KOPT-K1 (cell line): ENCODE data around the gene COL1A2.

ENCODE experiments used
- H3K27ac ChIP-seq: fragments of 200-600 bp; sonication (generic); 2 replicates; pipeline ENCODE4 v1.5.1; 2016; ENCODE audit warnings: antibody characterized with exemption, mild to moderate bottlenecking, low read depth, low read length; ENCODE audit not compliant: poor library complexity, severe bottlenecking
- H3K36me3 ChIP-seq: fragments of 200-600 bp; sonication (generic); 2 replicates; pipeline ENCODE4 v1.5.1; 2017; ENCODE audit warnings: antibody characterized with exemption, mild to moderate bottlenecking, low read length, moderate library complexity; ENCODE audit not compliant: insufficient read depth
- H3K9me3 ChIP-seq: fragments of 200-600 bp; sonication (generic); 2 replicates; pipeline ENCODE4 v1.5.1; 2017; ENCODE audit warnings: antibody characterized with exemption, low read length, mild to moderate bottlenecking; ENCODE audit not compliant: insufficient read depth, poor library complexity, severe bottlenecking

The COL1A2 gene

GRCh38 chr7:94394437-94395140 is at the start of gene COL1A2:
Gene COL1A2 (plus strand): TSS chr7:94394895. CDS start chr7:94395032, 137 bp downstream.
- Histone ChIP-seq H3K9me3 (no peaks in the 10 kb centered on the region), H3K27ac (no peak within 1 kb of the TSS), H3K36me3 (no peaks in the 10 kb centered on the region)

GRCh38 chr7:94345907-94346306 is 48.8 kb upstream of the COL1A2 start:
- Histone ChIP-seq H3K27ac (no peak overlapping the region), H3K9me3 (no peaks in the 10 kb centered on the region)

GRCh38 chr7:94348142-94348541 is 46.6 kb upstream of the COL1A2 start:
- Histone ChIP-seq H3K27ac (no peak overlapping the region), H3K9me3 (no peaks in the 10 kb centered on the region)

More at GRCh38 chr7:94345907-94346306, 48.8 kb upstream of the COL1A2 start:
- H3K36me3 ChIP-seq: no peaks in the 10 kb centered on the region

GRCh38 chr7:94350734-94351133 is 44.0 kb upstream of the COL1A2 start:
- no peak overlapping the region for H3K27ac ChIP-seq
- no peaks in the 10 kb centered on the region for H3K9me3 ChIP-seq
- H3K36me3 ChIP-seq: no peaks in the 10 kb centered on the region

More at GRCh38 chr7:94348142-94348541, 46.6 kb upstream of the COL1A2 start:
- no peaks in the 10 kb centered on the region for H3K36me3 ChIP-seq

DNA sequence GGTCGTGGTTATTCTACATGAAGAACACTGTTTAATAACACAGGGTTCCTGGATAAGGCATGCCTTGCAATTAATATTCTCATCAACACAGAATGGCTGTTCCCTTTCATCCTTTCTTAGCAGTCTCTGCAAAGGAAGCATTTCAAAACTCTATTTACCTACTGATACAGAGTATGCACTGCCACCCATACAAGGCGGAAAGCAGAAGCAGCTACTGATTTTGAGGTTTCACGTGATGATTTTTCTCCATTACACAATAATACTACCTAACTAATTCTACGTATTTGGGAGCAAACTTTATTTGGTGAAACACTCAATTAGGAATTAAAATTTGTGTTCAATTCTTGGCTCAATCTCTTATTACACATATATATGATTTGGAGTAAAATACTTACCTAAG is 43.0 kb upstream of the COL1A2 start:
- no peaks in the 10 kb centered on the region for H3K36me3 ChIP-seq
- no peak overlapping the region for H3K27ac ChIP-seq
- H3K9me3 ChIP-seq: no peaks in the 10 kb centered on the region

DNA sequence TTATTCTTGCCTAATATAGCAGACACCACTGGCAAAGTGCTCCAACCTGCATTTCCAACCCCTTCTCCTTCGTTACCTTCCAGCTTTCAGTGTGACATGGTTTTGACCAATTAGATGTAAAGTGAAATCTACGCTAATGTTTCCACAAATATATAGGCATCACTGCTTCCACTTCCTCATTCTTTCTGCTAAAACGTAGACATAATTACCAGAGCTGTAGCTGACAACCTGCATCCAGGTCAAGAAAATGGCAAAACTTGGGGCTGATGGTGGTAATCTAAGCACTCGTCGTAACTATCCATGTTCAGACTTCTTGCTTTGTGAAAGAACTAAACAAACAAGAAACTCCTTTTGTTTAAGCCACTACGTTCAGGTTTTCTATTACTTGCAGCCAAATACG is 41.8 kb upstream of the COL1A2 start:
- no peak overlapping the region for H3K27ac ChIP-seq
- H3K9me3 ChIP-seq: no peaks in the 10 kb centered on the region
- no peaks in the 10 kb centered on the region for H3K36me3 ChIP-seq

GRCh38 chr7:94354953-94355352 is 39.7 kb upstream of the COL1A2 start:
- Histone ChIP-seq H3K36me3 (no peaks in the 10 kb centered on the region), H3K27ac (no peak overlapping the region), H3K9me3 (no peaks in the 10 kb centered on the region)

- H3K9me3 ChIP-seq: no peaks in the 10 kb centered on the region
- no peak overlapping the region for H3K27ac ChIP-seq
- no peaks in the 10 kb centered on the region for H3K36me3 ChIP-seq
Observed at GRCh38 chr7:94355454-94355853, 39.2 kb upstream of the COL1A2 start.

DNA sequence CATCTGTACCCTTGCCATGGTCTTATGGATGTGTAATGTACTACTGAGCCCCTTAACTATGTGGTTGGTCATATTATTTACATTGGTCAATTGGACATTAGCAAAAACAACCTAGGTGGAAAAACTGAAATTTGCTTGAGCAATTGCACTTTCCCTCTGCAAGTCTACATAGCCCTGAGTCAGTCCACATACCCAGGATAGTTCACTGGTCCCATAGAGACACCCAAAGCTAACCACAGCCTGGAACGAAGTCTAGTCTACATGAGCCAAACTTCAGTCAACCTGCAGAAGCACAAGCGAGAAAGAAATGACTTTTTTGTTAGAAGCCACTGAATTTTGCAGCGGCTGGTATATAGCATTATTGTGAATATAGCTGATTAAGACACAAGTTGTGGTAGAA is 37.6 kb upstream of the COL1A2 start:
- Histone ChIP-seq H3K9me3 (no peaks in the 10 kb centered on the region), H3K27ac (no peak overlapping the region), H3K36me3 (no peaks in the 10 kb centered on the region)

DNA sequence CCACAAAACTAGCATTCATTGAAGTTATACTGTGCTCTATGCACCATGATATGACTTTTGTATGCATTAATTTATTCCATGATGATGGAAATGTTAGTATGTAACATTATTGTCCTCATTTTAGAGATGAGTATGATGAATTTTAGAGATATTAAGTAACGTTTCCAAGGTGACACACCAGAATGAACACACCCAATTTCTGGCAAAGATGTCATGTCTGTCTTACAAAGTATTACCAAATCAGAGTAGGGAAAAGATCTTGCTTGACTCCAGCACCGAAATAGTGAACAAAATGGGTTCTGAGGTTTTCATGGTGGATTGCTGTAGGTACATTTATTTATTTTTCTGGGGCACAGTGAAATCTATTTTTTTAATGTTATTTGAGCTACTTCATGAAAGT is 33.8 kb upstream of the COL1A2 start:
- H3K27ac ChIP-seq: no peak overlapping the region
- no peaks in the 10 kb centered on the region for H3K9me3 ChIP-seq
- no peaks in the 10 kb centered on the region for H3K36me3 ChIP-seq

- Histone ChIP-seq H3K9me3 (no peaks in the 10 kb centered on the region), H3K27ac (no peak overlapping the region), H3K36me3 (no peaks in the 10 kb centered on the region)
Observed at GRCh38 chr7:94362276-94362675, 32.4 kb upstream of the COL1A2 start.

DNA sequence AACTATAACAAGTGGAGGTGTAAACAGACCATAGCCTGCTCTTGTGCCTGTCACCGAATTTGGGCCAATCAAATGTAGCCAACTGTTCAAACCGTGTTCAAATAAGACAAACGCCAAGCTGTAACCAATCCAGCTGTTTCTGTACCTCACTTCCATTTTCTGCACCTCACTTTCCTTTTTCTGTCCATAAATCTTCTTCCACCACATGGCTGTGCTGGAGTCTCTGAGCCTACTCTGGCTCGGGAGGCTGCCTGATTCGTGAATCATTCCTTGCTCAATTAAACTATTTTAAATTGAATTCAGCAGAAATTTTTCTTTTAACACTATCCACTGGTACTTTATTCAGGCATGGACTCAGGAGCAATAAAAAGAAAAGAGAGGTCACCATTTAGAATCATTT is 29.9 kb upstream of the COL1A2 start:
- Histone ChIP-seq H3K9me3 (no peaks in the 10 kb centered on the region), H3K27ac (no peak overlapping the region)

GRCh38 chr7:94366163-94366562 is 28.5 kb upstream of the COL1A2 start:
- Histone ChIP-seq H3K9me3 (no peaks in the 10 kb centered on the region), H3K36me3 (no peaks in the 10 kb centered on the region), H3K27ac (no peak overlapping the region)

More for the DNA sequence above, 29.9 kb upstream of the COL1A2 start:
- no peaks in the 10 kb centered on the region for H3K36me3 ChIP-seq

DNA sequence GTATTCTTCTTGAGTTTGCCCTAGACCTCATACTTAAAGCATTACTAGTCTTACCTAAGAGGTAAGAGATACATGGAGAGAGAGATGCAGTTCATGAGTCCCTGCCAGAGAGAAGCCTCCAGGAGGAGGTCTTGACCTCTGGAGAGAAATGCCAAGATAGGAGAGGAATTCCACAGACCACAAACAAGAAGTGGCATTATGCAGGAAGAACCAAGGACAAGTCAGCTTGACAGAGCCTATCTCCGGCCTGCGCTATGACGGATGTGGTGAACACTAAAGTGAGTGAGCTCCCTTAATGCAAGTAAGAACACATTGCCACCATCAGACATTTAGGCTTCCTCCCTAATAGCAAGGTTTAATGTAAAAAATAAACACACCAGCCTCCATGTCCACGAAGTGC is 27.9 kb upstream of the COL1A2 start:
- Histone ChIP-seq H3K9me3 (no peaks in the 10 kb centered on the region), H3K36me3 (no peaks in the 10 kb centered on the region), H3K27ac (no peak overlapping the region)

- Histone ChIP-seq H3K9me3 (no peaks in the 10 kb centered on the region), H3K36me3 (no peaks in the 10 kb centered on the region), H3K27ac (no peak overlapping the region)
Observed at GRCh38 chr7:94367949-94368348, 26.7 kb upstream of the COL1A2 start.

- Histone ChIP-seq H3K27ac (no peak overlapping the region), H3K36me3 (no peaks in the 10 kb centered on the region), H3K9me3 (no peaks in the 10 kb centered on the region)
Observed at GRCh38 chr7:94368371-94368791, 26.3 kb upstream of the COL1A2 start.
